DOHH2 (cell line): ENCODE results near the gene CEMIP.

ENCODE experiments used
- EZH2phosphoT487 ChIP-seq: fragments of 200-600 bp; sonication (generic); IDR thresholded peaks from 2 replicates; pipeline ENCODE4 v1.6.1; 2017; ENCODE audit warnings: borderline replicate concordance, mild to moderate bottlenecking, antibody characterized with exemption, low read length, moderate library complexity, mixed read lengths
- TF ChIP-seq, protein P1 (sequence below): fragments of 200-600 bp; sonication (generic); IDR thresholded peaks from one replicate; pipeline ENCODE4 v1.5.1; 2014; ENCODE audit warnings: antibody characterized with exemption, mild to moderate bottlenecking, low read depth, low read length; ENCODE audit not compliant: poor library complexity, severe bottlenecking

DNA sequence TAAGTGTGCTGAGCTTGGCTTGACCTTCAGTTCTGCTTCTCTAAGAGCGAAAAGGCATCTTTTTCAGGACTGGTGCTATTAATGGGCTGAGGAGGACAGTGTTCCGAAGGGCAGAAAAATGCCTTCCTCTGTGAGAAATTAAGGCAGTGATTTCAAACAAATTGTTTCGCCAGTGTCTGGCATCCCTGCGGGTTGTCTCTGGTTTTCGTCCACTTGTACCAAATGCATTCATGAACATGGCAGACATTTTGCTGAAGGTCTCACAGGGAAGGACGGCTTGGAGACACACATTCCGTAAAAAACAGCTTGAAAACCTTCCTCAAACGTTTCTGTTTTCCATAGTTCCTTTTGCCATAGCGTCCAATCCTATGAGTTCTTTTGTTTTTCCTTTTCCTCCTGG, 57.1 kb downstream of the CEMIP start:
- TF ChIP-seq, protein P1, sequence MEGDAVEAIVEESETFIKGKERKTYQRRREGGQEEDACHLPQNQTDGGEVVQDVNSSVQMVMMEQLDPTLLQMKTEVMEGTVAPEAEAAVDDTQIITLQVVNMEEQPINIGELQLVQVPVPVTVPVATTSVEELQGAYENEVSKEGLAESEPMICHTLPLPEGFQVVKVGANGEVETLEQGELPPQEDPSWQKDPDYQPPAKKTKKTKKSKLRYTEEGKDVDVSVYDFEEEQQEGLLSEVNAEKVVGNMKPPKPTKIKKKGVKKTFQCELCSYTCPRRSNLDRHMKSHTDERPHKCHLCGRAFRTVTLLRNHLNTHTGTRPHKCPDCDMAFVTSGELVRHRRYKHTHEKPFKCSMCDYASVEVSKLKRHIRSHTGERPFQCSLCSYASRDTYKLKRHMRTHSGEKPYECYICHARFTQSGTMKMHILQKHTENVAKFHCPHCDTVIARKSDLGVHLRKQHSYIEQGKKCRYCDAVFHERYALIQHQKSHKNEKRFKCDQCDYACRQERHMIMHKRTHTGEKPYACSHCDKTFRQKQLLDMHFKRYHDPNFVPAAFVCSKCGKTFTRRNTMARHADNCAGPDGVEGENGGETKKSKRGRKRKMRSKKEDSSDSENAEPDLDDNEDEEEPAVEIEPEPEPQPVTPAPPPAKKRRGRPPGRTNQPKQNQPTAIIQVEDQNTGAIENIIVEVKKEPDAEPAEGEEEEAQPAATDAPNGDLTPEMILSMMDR = no peak
- TF ChIP-seq EZH2phosphoT487 = no peak
